GM18508 (cell line): Measurements from ENCODE around the gene USP22.
"Not testable (repeated sequence)": the region's sequence is repeated elsewhere in the genome, so short reads cannot be mapped to it uniquely, and the experiment has no call there.

Experiments
- ATAC-seq: cut with Tn5 transposase; IDR thresholded peaks from one replicate; pipeline ENCODE4 v1.9.1; 2021; ENCODE audit warnings: moderate number of reproducible peaks; ENCODE audit not compliant: insufficient read depth, unreplicated experiment

USP22 gene

DNA sequence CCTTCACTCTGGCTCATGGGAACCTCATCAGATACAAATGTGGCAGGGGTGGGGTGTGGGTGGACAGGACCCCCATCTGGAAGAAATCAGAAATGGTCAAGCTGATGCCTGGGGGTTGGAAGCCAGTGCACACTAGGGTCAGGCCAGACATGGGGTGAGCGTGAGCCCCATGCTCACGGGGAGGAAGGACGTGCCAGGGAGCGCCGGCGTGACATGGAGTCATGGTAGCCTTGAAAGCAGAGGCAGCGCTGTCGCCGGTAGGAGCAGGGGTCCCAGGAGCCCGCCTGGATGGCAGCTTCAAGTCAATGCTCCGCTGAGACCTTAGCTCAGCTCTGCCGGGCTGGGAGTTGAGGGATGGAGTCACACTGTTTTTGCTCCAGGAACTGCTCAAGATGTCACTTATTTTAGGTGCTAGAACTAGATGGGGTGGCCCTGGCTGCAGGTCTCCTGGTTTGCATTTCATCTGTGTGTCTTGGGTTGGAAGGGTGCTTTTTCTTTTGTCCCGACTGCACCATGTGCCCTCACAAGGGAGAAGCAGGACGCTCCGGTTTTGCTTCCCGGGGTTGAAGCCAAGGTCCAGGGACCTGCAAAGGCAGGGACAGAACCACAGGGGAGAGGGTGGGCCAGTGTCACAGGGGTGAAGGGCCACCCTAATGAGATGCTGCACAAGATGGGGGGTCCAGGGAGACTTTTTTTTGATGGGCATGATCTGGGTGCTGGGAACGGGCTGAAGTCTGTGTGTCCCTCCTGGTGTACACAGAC, 51.4 kb downstream of the USP22 start:
- no peak for ATAC-seq

DNA sequence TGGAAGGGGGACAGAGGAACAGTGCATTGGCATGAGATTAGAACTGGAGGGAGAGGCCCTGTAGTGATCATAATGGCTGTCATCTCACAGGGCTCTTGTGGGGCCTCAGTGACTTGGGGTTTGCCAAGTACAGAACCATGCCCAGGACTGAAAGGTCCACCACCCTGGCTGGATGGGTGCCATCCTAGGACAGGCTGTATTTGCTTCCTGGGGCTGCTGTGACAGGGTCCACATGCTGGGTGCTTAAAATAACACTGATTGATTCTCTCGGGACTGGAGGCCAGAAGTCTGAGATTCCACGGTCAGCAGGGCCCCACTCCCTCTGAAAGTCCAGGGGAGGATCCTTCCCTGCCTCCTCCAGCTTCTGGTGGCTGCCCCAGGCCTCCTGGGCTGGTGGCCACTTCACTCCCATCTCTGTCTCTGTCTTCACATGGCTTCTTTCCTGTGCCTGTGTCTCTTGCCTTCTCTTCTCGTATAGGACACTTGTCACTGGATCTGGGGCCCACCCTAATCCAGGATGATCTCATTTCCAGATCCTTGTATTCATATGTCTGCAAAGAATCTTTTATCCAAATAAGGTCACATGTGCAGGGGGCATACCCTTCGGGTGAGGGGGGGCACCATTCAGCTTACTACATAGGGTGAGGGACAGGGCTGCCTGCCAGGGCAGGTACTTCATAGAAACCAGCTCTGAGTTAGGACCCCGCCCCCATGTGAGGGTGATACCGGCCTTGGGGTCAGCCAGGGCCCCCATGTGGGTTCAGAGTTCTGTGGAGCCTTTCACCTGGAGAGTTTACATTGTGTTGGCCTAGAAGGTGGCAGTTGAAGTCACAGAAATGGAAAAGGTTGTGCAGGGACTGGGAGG, 52.6 kb downstream of the USP22 start:
- no peak for ATAC-seq

DNA sequence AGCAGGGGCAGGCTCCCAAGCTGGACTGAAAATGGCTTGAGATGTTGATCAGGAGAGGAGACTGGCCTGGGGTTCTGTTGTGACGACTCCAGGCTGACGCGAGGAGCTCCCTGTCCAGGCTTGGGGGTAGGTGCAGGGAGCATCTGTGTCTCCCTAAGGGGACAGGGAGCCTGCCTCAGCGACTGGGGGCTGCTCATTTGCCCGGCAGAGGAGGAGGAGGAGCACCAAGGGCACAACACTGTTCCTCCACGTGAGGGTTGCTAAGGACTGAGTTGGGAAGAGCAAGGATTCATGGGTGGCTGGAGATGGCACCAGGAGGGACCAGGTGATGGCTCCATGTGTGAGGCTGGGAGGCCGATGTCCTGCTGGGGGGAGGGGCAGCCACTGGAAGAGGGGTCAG, 53.3 kb downstream of the USP22 start:
- no peak for ATAC-seq

DNA sequence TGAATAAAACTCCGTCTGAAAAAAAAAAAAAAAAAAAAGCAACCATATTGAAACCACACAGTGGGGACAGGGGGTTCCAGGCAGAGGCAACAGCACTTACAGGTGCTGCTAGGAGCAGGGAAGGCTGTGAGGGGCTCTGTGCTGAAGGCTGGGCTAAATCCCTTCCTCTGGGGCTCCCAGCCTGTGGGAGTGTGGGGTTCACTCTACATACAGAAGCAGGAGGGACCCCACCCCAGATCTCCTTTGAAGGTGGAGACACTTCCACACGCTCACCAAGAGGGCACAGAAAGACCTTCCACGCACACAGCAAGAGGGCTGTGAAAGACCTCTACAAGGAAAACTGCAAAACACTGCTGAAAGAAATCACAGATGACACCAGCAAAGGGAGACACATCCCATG, 53.9 kb downstream of the USP22 start:
- no peak for ATAC-seq

DNA sequence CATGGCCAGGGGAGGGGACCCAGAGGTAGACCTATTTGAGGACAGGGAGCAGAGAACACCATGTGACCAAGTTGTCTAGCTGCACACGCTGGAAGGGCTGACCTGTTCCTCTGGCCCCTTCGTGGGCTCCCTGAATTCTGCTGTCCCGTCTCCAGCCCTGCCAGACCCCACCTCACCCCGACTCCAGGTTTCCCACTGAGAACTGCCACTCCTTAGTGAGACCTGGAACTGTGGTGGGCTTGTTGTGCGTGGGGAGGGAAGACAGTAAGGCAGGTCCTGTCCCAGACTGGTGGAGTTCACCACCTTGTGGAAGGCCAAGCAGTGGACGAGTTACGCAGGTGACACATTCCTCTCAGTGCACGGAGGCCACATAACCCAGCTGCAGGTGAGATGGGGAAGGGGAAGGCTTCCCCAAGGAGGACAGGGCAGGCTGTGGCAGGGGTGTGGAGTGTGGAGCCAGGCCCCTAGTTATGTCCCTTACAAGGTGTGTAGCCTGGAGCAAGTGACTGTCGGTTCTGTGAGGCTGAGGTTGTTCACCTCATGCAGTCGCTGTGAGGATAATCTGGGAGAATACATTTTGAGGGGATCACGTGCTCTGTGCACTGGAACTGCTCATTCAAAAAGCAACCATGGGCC, 54.7 kb downstream of the USP22 start:
- no peak for ATAC-seq

DNA sequence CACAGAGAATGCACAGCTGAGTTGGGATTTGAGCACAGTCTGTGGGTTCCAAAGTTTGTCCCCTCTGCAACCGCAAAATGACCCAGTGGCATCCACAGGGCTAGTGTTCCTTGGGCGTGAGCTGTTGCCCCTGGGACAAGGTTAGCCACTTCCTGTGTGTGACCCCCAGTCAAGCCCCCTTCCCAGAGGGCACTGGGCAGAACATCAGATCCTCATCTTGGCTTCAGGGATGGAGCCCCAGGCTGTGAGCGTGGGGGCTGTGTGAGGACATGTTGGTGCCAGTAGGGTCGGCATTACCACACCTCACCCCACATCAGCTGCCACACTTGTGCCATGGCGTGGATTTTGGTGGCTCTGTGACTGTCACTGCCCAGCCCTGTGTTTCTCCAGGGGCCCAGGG, 55.3 kb downstream of the USP22 start:
- no peak for ATAC-seq

DNA sequence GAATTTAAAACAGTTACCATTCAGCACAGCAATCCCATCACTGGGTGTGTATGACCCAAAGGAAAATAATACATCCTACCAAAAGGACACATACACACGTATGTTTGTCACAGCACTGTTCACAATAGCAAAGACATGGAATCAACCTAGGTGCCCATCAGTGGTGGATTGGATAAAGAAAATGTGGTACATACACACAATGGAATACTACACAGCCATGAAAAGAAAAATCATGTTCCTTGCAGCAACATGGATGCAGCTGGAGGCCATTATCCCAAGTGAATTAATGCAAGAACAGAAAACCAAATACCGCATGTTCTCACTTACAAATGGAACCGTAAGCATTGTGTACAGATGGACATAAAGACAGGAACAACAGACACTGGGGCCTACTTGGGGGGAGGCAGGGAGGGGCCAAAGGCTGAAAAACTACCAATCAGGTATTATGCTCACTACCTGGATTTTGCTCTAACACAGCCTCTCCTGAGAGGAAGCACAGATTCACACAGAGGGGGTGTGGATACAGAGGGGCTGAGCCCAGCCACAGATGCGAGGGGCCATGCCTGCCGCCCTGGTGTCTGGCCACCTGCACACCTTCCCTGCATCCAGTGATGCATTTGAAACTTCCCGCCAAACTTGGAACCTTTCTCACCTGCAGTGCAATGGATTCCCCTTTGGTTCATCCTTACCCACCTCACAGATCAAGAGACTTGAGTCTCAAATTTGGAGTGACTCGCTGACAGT, 55.9 kb downstream of the USP22 start:
- ATAC-seq: no peak

DNA sequence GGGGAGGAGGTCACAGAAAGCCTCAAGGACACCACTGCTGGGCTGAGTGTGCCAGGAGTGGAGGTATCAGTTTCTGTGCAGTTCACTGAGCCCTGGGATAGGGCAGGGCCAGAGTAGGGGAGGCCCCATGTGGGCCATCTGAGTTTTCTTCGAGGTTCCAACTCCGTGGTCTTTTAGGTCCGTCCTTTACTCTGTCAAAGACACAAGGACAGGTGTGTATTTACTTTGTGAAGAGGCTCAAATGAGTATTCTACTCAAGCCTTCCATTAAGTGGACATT, 59.5 kb downstream of the USP22 start:
- ATAC-seq: no peak

DNA sequence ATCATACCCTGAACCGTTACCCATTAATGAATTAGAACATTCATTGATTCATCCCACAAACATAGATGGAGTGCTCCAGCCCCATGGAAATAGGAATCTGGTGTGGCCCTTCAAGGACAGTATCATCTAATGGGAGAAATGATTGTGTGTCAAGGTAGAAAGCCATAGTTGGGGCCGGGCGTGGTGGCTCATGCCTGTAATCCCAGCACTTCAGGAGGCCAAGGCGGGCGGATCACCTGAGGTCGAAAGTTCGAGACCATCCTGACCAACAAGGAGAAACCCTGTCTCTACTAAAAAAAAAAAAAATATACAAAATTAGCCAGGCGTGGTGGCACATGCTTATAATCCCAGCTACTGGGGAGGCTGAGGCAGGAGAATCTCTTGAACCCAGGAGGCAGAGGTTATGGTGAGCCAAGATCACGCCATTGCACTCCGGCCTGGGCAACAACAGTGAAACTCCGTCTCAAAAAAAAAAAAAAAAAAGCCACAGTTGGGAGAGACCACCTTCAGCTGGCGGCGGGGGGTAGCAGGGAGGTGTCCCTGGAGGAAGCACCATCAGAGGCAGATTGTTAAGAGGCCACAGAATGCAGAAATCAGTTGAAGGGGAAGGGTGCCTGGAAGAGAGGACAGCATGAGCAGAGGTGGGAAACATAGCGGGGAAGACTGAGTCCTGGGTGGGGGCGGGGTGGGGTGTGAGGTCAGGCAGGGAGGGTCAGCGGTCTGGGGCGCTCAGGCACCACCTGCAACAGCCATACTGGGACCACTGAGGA, 60.0 kb downstream of the USP22 start:
- ATAC-seq: no peak

DNA sequence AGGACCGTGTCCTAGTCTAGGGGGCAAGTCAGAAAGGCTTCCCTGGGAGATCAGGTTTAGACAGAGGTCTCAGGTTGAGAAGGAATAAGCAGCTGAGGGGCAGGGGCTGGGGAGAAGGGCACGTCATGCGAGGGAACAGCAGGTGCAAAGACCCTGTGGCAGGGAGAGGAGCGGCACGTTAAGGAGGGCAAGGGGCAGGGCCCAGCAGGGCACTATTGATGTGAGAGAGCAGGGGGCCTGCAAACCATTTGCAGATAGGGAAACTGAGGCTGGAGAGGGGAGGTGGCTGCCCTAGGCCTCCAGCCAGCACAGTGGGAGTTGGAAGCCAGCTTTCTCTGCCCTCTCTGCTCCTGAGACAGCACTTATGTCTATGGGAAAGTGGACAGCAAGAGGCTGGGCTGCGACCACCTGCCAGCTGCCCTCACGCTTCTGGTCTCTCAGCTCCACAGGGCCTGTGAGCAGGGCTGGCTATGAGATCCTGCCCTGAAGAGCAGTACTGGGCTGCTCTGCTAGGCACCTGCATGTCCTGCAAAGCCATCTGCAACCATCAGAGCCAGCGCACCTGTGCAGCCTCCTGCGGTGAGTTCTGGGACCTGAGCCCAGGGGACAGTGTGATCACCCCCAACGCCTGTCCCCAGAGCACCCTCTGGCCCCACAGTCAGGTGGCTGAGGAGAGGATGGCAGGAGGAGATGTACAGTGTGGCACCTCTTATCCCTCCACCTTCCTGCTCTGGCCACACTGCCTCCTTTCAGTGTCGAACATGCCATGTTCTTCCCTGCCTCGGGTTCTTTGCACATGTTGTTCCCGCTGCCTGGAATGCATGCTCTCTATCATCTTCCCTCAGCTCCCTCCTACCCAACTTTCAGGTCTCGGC, 61.5 kb downstream of the USP22 start:
- no peak for ATAC-seq

DNA sequence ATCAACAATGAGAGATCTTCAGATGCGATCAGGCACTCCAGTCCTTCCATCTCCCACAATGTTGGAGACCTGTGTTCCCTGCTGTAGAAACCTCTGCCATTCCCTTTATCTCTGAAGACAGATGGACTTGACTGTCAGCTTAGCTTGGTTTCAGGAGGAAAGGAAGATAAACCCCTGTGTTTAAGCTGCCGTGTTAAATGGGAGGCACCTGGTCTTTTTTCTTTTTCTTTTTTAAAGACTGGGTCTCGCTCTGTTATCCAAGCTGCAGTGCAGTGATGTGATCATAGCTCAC, 63.1 kb downstream of the USP22 start:
- no peak for ATAC-seq

DNA sequence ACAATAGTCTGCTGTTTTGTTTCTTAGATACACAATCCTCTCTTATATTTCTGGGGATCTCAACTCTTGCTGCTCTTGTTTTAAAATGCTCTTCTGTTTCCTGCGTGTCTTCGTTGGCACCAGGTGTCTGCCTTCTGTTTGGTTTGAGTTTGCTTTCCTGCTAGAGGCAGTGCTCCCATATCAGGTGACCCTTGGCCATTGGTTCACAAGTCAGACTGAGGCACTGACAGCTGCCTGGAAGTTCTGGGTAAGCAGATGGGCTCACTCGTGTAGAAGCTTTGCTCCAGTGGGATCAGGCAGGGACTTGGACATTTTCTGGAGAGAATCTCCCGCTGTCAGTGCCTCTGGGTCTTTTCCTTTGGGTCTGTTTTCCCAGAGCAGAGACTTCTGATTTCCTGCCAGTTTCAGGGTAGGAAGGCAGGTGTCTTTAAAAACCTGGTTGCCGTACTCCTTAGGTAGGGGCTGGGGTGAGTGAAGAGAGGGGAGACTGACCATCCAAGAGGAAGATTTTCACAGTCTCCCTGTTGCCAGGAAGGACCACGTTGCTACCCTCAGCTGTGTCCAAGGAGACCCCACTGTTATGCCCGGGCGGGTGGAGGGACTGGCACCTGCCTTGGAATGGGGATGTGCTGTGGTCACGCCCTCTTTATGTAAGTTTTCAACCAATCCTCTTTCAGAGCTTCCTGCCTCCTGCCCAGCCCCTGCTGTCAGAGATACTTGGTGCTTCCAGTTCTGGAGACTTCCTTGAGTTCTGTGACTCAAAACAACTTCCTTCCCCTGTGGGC, 63.6 kb downstream of the USP22 start:
- ATAC-seq: not testable (repeated sequence)

DNA sequence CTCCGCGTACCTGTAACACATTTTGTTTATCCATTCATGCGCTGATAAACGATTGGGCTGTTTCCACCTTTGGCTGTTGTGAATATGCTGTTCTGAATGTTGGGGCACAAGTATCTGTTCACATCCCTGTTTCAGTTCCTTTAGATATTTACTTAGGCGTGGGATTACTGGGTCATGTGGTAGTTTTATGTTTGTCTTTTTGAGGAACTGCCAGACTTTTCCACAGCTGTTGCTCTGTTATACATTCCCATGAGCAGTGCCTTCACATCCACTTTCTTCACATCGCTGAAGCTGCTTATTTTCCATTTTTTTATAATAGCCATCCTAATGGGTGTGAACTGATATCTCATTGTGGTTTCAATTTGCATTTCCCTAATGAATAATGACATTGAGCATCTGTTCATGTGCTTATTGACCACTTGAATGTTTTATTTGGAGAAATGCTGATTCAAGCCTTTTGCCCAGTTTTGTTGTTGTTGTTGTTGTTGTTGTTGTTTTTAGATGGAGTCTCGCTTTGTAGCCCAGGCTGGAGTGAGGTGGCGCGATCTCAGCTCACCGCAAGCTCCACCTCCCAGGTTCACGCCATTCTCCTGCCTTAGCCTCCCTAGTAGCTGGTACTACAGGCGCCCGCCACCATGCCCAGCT, 65.1 kb downstream of the USP22 start:
- not testable (repeated sequence) for ATAC-seq

DNA sequence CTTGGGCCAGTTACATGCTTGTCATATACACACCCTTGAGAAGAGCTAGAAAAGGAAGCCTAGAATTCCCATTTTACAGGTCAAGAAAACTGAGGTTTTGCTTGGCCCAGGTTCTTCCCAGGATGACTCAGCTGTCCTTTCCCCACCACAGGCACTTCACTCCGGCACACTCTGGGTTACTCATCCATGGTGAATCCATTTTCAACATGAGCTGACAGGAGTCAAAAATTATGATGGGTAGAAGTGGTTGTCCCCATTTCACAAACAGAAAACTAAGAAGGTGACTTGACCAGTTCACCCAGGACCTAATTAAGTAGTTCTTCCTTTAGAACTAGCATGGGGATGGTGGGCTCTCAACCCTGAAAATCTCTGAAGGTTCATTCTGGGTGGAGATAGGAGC, 67.2 kb downstream of the USP22 start:
- no peak for ATAC-seq

DNA sequence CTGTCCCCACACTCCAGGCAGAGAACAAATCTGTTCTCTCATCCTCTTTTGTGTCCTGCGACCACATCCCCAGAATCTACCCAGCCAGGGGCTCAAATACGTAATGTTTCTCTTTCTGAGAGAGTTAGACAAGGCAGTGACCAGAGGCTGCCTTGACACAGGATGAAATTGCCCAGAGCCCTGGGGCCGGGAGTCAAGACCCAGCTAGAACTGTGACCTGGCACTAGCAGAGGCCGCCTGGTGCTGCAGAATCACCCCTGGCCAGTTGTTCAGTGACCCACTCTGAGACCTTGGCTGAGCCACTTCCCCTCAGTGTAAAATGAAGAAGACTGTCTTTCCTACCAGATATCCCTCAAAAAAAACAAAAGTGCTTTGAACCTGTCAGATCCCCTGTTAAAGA, 72.5 kb downstream of the USP22 start:
- no peak for ATAC-seq

DNA sequence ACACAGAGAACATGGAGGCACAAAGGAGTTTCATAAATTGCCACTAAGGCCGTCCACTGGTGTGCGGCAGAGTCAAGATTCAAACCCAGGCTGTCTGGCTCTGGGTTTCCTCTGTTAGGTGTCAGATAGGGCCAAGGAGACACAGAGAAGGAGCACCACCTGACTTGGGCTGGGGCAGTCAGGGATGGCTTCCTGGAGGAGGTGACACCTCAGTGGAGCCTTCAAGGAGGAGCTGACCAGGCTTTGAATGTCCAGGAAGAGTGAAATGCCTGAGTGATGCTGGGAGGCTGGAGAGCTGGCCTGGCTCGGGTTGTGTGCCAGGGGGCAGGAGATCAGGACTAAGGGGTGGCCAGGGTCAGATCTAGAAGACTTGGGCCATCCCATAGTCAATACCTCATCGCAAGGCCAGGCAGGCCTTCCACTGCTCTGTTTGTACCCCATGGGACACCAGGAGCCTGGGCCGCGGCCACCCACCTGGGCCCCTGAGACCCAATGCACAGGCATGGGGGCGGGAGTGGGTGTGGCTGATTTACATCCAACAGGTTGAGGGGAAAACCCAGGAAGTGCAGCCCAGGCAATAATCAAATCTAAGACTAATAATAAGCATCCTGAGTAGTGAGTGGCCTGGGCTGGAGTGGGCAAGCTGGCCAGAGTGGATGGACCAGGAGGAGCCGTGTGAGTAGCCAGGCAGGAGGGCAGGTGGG, 73.7 kb downstream of the USP22 start:
- no peak for ATAC-seq

DNA sequence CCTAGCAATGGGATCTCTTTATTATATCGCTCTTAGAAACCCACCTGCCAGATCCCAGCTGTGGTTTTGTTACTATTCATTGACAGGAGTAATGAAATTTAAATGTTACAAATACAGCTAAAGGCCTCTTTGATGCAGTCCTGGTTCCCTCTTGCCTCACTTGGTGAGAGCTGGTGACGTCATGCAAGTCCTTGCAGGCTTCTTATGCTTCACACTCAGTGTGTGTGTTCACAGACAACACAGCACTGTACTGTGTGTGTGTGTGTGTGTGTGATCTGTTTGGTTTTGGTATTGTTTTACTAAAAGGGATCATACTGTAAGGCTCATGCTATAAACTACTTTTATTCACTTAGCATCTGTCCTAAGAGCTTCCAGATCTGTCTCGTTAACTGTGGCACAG, 75.0 kb downstream of the USP22 start:
- no peak for ATAC-seq

DNA sequence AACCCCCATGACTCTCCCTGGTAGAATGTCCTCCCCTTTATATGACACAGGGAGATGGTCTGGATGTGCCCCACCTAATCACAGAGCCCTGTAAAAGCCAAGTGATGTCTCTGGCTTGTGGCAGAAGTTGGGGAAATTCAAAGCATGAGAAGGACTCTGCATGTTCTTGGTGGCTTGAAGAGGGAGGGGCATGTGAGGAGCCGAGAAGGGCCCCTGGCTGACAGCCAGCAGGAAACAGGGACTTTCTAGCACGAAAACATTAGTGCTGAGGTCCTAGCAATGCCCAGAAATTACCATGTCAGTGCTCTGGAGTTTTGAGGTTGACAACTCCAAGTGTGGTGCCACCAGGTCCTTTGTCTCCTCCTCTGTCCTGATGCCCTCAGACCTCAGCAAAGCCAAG, 75.9 kb downstream of the USP22 start:
- no peak for ATAC-seq
